SK-N-SH treated with all-trans-retinoic acid at 6 μM for 48 hours (cell line): ENCODE results near the gene SOX30.

Experiments
- BACH2 ChIP-seq: fragments of 250-450 bp; sonication (Bioruptor Pico); IDR thresholded peaks from 2 replicates; pipeline ENCODE4 v1.9.0; 2021; ENCODE audit warnings: mild to moderate bottlenecking, borderline replicate concordance
- CREB5 ChIP-seq: fragments of 250-450 bp; sonication (Bioruptor Pico); IDR thresholded peaks from 2 replicates; pipeline ENCODE4 v1.5.1; 2020; ENCODE audit warnings: low read depth, mild to moderate bottlenecking, moderate library complexity
- GLIS3 ChIP-seq: fragments of 250-450 bp; sonication (Bioruptor Pico); IDR thresholded peaks from 2 replicates; pipeline ENCODE4 v1.5.0; 2020; ENCODE audit warnings: mild to moderate bottlenecking, moderate library complexity
- ISL1 ChIP-seq: fragments of 250-450 bp; sonication (Bioruptor Pico); IDR thresholded peaks from 2 replicates; pipeline ENCODE4 v2.1.2; 2022; ENCODE audit warnings: mild to moderate bottlenecking, moderate library complexity
- PATZ1 ChIP-seq: fragments of 250-450 bp; sonication (Bioruptor Pico); IDR thresholded peaks from 2 replicates; pipeline ENCODE4 v1.8.0; 2020; ENCODE audit warnings: mild to moderate bottlenecking, moderate library complexity, borderline replicate concordance
- SNAI2 ChIP-seq: fragments of 250-450 bp; sonication (Bioruptor Pico); IDR thresholded peaks from 2 replicates; pipeline ENCODE4 v1.5.0; 2020; ENCODE audit warnings: mild to moderate bottlenecking, moderate library complexity
- TOX ChIP-seq: fragments of 250-450 bp; sonication (Bioruptor Pico); IDR thresholded peaks from 2 replicates; pipeline ENCODE4 v1.8.0; 2021; ENCODE audit warnings: mild to moderate bottlenecking, moderate library complexity, borderline replicate concordance
- ZFP3 ChIP-seq: fragments of 250-450 bp; sonication (Bioruptor Pico); IDR thresholded peaks from 2 replicates; pipeline ENCODE4 v1.5.0; 2020; ENCODE audit warnings: mild to moderate bottlenecking, moderate library complexity
- ZFP30 ChIP-seq: fragments of 450-650 bp; formaldehyde crosslinking; IDR thresholded peaks from 2 replicates; pipeline ENCODE4 v1.5.0; 2022; ENCODE audit warnings: mild to moderate bottlenecking, moderate library complexity
- ZNF565 ChIP-seq: fragments of 450-650 bp; formaldehyde crosslinking; conservative IDR thresholded peaks from 2 replicates; pipeline ENCODE4 v1.5.0; 2020; ENCODE audit warnings: low read depth, mild to moderate bottlenecking, moderate library complexity
- ZNF70 ChIP-seq: fragments of 450-650 bp; formaldehyde crosslinking; IDR thresholded peaks from 2 replicates; pipeline ENCODE4 v1.5.0; 2020; ENCODE audit warnings: mild to moderate bottlenecking, moderate library complexity
- ZNF8 ChIP-seq: fragments of 450-650 bp; formaldehyde crosslinking; IDR thresholded peaks from 2 replicates; pipeline ENCODE4 v1.5.0; 2020; ENCODE audit warnings: mild to moderate bottlenecking, moderate library complexity
- TF ChIP-seq, protein P1 (sequence below): fragments of 250-450 bp; sonication (Bioruptor Pico); IDR thresholded peaks from 2 replicates; pipeline ENCODE4 v1.8.0; 2021; ENCODE audit warnings: low read depth, mild to moderate bottlenecking, moderate library complexity, borderline replicate concordance

DNA sequence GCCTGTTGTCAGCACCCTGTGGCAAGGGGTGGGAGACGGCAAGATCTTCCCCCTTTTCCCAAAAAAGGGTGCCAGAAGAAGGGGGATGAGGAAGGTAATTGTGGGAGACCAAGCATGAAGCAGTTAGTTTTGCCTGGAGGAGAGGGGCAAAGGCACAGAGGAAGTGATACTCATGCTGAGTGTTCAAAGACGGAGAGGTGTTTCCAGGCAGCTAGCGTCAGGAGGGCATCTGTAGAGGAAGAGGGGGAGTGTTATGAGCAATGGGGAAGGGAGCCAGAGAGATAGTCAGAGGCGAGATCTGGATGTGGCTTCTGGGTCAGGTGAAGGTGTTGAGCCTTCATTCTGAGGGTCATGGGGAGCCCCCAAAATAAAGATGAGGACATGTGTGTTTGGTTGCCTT, 49.7 kb downstream of the SOX30 start:
- TF ChIP-seq GLIS3 (CRISPR knock-in tag) (no peak), TOX (no peak), PATZ1 (CRISPR knock-in tag) (no peak), CREB5 (CRISPR knock-in tag) (no peak), ZNF8 (CRISPR knock-in tag) (no peak), ZFP30 (CRISPR knock-in tag) (no peak), ISL1 (CRISPR knock-in tag) (no peak), ZNF70 (no peak), ZFP3 (no peak), SNAI2 (CRISPR knock-in tag) (no peak), ZNF565 (no peak), BACH2 (no peak)
- TF ChIP-seq, protein P1, sequence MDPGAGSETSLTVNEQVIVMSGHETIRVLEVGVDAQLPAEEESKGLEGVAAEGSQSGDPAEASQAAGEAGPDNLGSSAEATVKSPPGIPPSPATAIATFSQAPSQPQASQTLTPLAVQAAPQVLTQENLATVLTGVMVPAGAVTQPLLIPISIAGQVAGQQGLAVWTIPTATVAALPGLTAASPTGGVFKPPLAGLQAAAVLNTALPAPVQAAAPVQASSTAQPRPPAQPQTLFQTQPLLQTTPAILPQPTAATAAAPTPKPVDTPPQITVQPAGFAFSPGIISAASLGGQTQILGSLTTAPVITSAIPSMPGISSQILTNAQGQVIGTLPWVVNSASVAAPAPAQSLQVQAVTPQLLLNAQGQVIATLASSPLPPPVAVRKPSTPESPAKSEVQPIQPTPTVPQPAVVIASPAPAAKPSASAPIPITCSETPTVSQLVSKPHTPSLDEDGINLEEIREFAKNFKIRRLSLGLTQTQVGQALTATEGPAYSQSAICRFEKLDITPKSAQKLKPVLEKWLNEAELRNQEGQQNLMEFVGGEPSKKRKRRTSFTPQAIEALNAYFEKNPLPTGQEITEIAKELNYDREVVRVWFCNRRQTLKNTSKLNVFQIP (CRISPR knock-in tag): no peak
